ENCODE data around the gene AIFM2. TPM values are rescaled to one million over a fixed set of nuclear protein-coding genes. Genes with fewer than 3 reads are reported as not detected.
"Not testable (repeated sequence)": the region's sequence is repeated elsewhere in the genome, so short reads cannot be mapped to it uniquely, and the experiment has no call there.

AIFM2 gene
- total and polyA plus RNA-seq, 2 of the 13 experiments (the other 11 are each of a cell fraction or from before 2014, with no cell fraction given) = 20.3 to 29.5 TPM

DNA sequence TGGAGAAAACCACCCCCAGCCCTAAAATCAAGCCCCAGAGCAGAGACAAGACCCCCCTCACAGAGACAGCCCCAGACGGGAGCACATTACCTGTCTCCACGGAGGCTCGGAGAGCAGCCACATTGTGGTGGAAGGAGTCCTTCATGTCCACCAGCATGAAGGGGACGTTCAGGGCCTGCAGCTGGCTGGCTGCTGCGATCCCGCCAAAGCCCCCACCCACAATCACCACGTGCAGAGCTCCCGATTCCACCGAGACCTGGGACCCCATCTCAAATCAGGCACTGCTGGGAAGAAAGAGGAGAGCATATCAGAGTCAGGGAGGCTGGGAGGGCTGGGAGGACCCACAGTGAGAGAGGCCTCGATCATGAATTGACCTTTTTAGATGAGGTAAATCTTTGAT, 8.8 kb downstream of the AIFM2 start:
- no peaks in the 10 kb centered on the region for H3K27me3 ChIP-seq (ENCODE audit: control insufficient read depth in 1 of 2, insufficient read depth in 2 of 2, low read length in 2 of 2)
- H2AFZ ChIP-seq (ENCODE audit: low read length) = no peak overlapping the region
- no peaks in the 10 kb centered on the region for H3K9me3 ChIP-seq (ENCODE audit: low read length)
- no peak overlapping the region for H3K9ac ChIP-seq (ENCODE audit: insufficient read depth, low read depth, low read length)
- ATAC-seq (no peak), DNase-seq (ENCODE audit: low spot score) (no peak), FAIRE-seq (no peak)
- H3K4me1 ChIP-seq (ENCODE audit: insufficient read depth, low read length) = peaks cover 14% of the 10 kb centered on the region
- H4K20me1 ChIP-seq (ENCODE audit: insufficient read depth, low read length) = 0 out of 2 replicates have a peak, but pooled peaks cover 2% of the 10 kb centered on the region
- TF ChIP-seq ZSCAN30 (CRISPR knock-in tag; IDR thresholded peaks at IDR 0.05) (no peak), ZNF670 (CRISPR knock-in tag; IDR thresholded peaks at IDR 0.05; ENCODE audit: borderline replicate concordance) (no peak), GTF3A (CRISPR knock-in tag; conservative IDR thresholded peaks at IDR 0.05) (no peak), NCOA5 (CRISPR knock-in tag; IDR thresholded peaks at IDR 0.05) (no peak), PCBP1 (IDR thresholded peaks at IDR 0.05; ENCODE audit: borderline replicate concordance, low read depth, low read length) (no peak), ZNF839 (CRISPR knock-in tag; IDR thresholded peaks at IDR 0.05; ENCODE audit: borderline replicate concordance) (no peak), HNRNPLL (IDR thresholded peaks at IDR 0.05; ENCODE audit: low read depth, low read length, poor library complexity, severe bottlenecking) (no peak)
- TF ChIP-seq, protein P1, sequence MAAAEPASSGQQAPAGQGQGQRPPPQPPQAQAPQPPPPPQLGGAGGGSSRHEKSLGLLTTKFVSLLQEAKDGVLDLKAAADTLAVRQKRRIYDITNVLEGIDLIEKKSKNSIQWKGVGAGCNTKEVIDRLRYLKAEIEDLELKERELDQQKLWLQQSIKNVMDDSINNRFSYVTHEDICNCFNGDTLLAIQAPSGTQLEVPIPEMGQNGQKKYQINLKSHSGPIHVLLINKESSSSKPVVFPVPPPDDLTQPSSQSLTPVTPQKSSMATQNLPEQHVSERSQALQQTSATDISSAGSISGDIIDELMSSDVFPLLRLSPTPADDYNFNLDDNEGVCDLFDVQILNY (CRISPR knock-in tag; conservative IDR thresholded peaks at IDR 0.05) = no peak
- CTCF ChIA-PET (ENCODE audit: low intra/inter-chr PET ratio, low total read pairs) = no interaction called here
- H3K36me3 ChIP-seq (replicated peaks in 1 of 2; ENCODE audit: control insufficient read depth in 1 of 2, insufficient read depth in 2 of 2, low read length in 2 of 2) = peaks cover 18 to 60% of the 10 kb centered on the region in 2 experiments
- H3K79me2 ChIP-seq (ENCODE audit: insufficient read depth, low read length) = peaks cover 23% of the 10 kb centered on the region
- intact Hi-C loops (cut with micrococcal nuclease; ENCODE audit: unreplicated experiment) (no loop called here), in situ Hi-C loops (cut with HindIII; ENCODE audit: extremely low pct_ligation_motif_present, low pct_unique_long_range_greater_than_20kb) (no loop called here)
- no peak overlapping the region for H3K27ac ChIP-seq (ENCODE audit: extremely low read length, insufficient read depth, low read length)
- H3K4me3 ChIP-seq (replicated peaks in 1 of 3; ENCODE audit: insufficient read depth in 1 of 3, low read depth in 2 of 3, low read length in 3 of 3) = no peak overlapping the region
- no TSS peak for BruUV-seq (replicated peaks)
- POLR2A ChIA-PET = interaction anchor here (1.0 kb wide), 1 partner anchor 14 kb away, joined by 3 read pairs; no protein-coding TSS in a partner anchor
- no peak overlapping the region for H3K4me2 ChIP-seq (ENCODE audit: low read depth, low read length)
- WGBS (ENCODE audit: low lambda C conversion rate) = 92% methylated on average over 4 of the region's 10 CpGs

DNA sequence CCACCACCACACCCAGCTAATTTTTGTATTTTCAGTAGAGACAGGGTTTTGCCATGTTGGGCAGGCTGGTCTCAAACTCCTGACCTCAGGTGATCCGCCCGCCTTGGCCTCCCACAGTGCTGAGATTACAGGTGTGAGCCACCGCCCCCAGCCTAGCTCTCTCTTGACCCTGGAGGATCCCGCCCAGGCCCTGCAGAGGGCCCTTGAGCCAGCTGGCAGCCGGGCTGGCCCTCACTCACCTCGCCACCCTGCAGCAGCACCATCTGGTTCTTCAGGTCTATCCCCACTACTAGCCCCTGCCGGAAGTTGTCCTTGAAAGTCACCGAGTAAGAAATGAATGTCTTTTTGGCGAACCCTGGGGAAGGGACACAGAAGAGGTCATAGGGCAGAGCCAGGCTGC, 9.5 kb downstream of the AIFM2 start:
- ATAC-seq; H3K9ac ChIP-seq (ENCODE audit: insufficient read depth, low read depth, low read length); DNase-seq (ENCODE audit: low spot score); H3K4me2 ChIP-seq (ENCODE audit: low read depth, low read length); H4K20me1 ChIP-seq (ENCODE audit: insufficient read depth, low read length); FAIRE-seq; POLR2A ChIA-PET; H2AFZ ChIP-seq (ENCODE audit: low read length); H3K4me1 ChIP-seq (ENCODE audit: insufficient read depth, low read length); H3K9me3 ChIP-seq (ENCODE audit: low read length); CTCF ChIA-PET (ENCODE audit: low intra/inter-chr PET ratio, low total read pairs); BruUV-seq (replicated peaks); H3K27ac ChIP-seq (ENCODE audit: extremely low read length, insufficient read depth, low read length); H3K4me3 ChIP-seq (replicated peaks in 1 of 3; ENCODE audit: insufficient read depth in 1 of 3, low read depth in 2 of 3, low read length in 3 of 3); in situ Hi-C loops (cut with HindIII; ENCODE audit: extremely low pct_ligation_motif_present, low pct_unique_long_range_greater_than_20kb); intact Hi-C loops (cut with micrococcal nuclease; ENCODE audit: unreplicated experiment); H3K27me3 ChIP-seq (ENCODE audit: control insufficient read depth in 1 of 2, insufficient read depth in 2 of 2, low read length in 2 of 2): not testable (repeated sequence)
- Histone ChIP-seq H3K79me2 (ENCODE audit: insufficient read depth, low read length) (peaks cover 20% of the 10 kb centered on the region), H3K36me3 (replicated peaks in 1 of 2; ENCODE audit: control insufficient read depth in 1 of 2, insufficient read depth in 2 of 2, low read length in 2 of 2) (peaks cover 17 to 60% of the 10 kb centered on the region in 2 experiments)
- WGBS (ENCODE audit: low lambda C conversion rate) = 98% methylated on average over 9 of the region's 9 CpGs

Measured in HepG2 (cell line).